PC-3 (cell line): Measurements from ENCODE around the gene TDRD7. TPM values are rescaled to one million over a fixed set of nuclear protein-coding genes. Genes with fewer than 3 reads are reported as not detected.

ENCODE experiments used
- ATAC-seq: fragments of 200-7000 bp; cut with Tn5 transposase; 2 replicates; pipeline ENCODE4 v1.9.1; 2020; ENCODE audit warnings: mild to moderate bottlenecking, moderate library complexity
- BruUV-seq: library from RNA; stranded (reverse); fragments of 400-500 nt; replicated peaks from 2 replicates; lab custom pipeline; 2021; lab: Mats Ljungman, UMichigan
- CTCF ChIA-PET: fragments of 300-600 bp; sonication (Branson Sonifier 250); formaldehyde crosslinking; loops from one replicate; lab custom pipeline; 2022; ENCODE audit warnings: antibody characterized with exemption; lab: Charles Lee
- POLR2A ChIA-PET: fragments of 300-600 bp; sonication (Branson Sonifier 250); formaldehyde crosslinking; loops from one replicate; lab custom pipeline; 2022; ENCODE audit warnings: antibody characterized with exemption; ENCODE audit not compliant: unreplicated experiment; lab: Charles Lee
- DNase-seq: peaks from one replicate; pipeline ENCODE4 v3.0.0-alpha.2; 2015
- H2AFZ ChIP-seq: fragments of 300-600 bp; sonication (generic); 2 replicates; pipeline ENCODE4 v1.6.0; 2016; ENCODE audit warnings: antibody characterized with exemption, low read length
- H3F3A ChIP-seq: fragments of 300-600 bp; sonication (generic); one replicate; pipeline ENCODE4 v1.6.0; 2017; ENCODE audit warnings: antibody characterized with exemption, low read length, control low read depth, mild to moderate bottlenecking; ENCODE audit not compliant: unreplicated experiment
- H3K27ac ChIP-seq: fragments of 300-600 bp; sonication (generic); 2 replicates; pipeline ENCODE4 v1.5.1; 2016; ENCODE audit warnings: mild to moderate bottlenecking, low read length
- H3K27me3 ChIP-seq: fragments of 300-600 bp; sonication (generic); 2 replicates; pipeline ENCODE4 v1.6.1; 2016; ENCODE audit warnings: low read length, mixed read lengths
- H3K36me3 ChIP-seq: fragments of 300-600 bp; sonication (generic); 2 replicates; pipeline ENCODE4 v1.6.1; 2016; ENCODE audit warnings: low read depth, mixed run types, low read length, mixed read lengths
- H3K4me1 ChIP-seq: fragments of 300-600 bp; sonication (generic); 2 replicates; pipeline ENCODE4 v1.5.1; 2016; ENCODE audit warnings: low read length; ENCODE audit not compliant: insufficient read depth
- H3K4me2 ChIP-seq: fragments of 300-600 bp; sonication (generic); 2 replicates; pipeline ENCODE4 v1.6.0; 2016; ENCODE audit warnings: low read length
- H3K4me3 ChIP-seq: fragments of 300-600 bp; sonication (generic); 2 replicates; pipeline ENCODE4 v1.5.1; 2016; ENCODE audit warnings: mild to moderate bottlenecking, low read length, mixed read lengths
- H3K79me2 ChIP-seq: fragments of 300-600 bp; sonication (generic); 2 replicates; pipeline ENCODE4 v1.6.1; 2017; ENCODE audit warnings: low read length, mixed read lengths
- H3K9ac ChIP-seq: fragments of 300-600 bp; sonication (generic); 2 replicates; pipeline ENCODE4 v1.6.0; 2016; ENCODE audit warnings: mild to moderate bottlenecking, low read length
- H3K9me2 ChIP-seq: fragments of 300-600 bp; sonication (generic); replicated peaks from 2 replicates; pipeline ENCODE4 v1.6.1; 2016; ENCODE audit warnings: mixed run types, low read length, mixed read lengths
- H3K9me3 ChIP-seq: fragments of 300-600 bp; sonication (generic); 2 replicates; pipeline ENCODE4 v1.6.1; 2016; ENCODE audit warnings: low read length, mixed read lengths
- H4K20me1 ChIP-seq: fragments of 300-600 bp; sonication (generic); 2 replicates; pipeline ENCODE4 v1.6.1; 2016; ENCODE audit warnings: low read length, mixed read lengths
- EZH2 ChIP-seq: fragments of 300-600 bp; sonication (generic); IDR thresholded peaks from one replicate; pipeline ENCODE4 v1.6.1; 2017; ENCODE audit warnings: antibody characterized with exemption, mild to moderate bottlenecking, low read length; ENCODE audit not compliant: unreplicated experiment
- EZH2phosphoT487 ChIP-seq: fragments of 300-600 bp; sonication (generic); IDR thresholded peaks from 2 replicates; pipeline ENCODE4 v1.6.1; 2018; ENCODE audit warnings: mild to moderate bottlenecking, antibody characterized with exemption, low read length, borderline replicate concordance
- intact Hi-C: fragments of 100-400 bp; cut with micrococcal nuclease; formaldehyde crosslinking; loops from 2 replicates; pipeline ENCODE4 v1.9.0; 2023
- total RNA-seq: library from RNA; depleted of rRNA; stranded (reverse); fragments of >200 nt; gene quantifications from 2 replicates; pipeline ENCODE4 v1.2.3, GENCODE V29; 2014
- TF ChIP-seq, protein P1 (sequence below): fragments of 300-600 bp; sonication (generic); conservative IDR thresholded peaks from 2 replicates; pipeline ENCODE4 v1.5.1; 2017; ENCODE audit warnings: antibody characterized with exemption, low read depth, mild to moderate bottlenecking, low read length

Gene TDRD7
- total RNA-seq, 1 experiment from 2014 or later: 4.2 TPM

DNA sequence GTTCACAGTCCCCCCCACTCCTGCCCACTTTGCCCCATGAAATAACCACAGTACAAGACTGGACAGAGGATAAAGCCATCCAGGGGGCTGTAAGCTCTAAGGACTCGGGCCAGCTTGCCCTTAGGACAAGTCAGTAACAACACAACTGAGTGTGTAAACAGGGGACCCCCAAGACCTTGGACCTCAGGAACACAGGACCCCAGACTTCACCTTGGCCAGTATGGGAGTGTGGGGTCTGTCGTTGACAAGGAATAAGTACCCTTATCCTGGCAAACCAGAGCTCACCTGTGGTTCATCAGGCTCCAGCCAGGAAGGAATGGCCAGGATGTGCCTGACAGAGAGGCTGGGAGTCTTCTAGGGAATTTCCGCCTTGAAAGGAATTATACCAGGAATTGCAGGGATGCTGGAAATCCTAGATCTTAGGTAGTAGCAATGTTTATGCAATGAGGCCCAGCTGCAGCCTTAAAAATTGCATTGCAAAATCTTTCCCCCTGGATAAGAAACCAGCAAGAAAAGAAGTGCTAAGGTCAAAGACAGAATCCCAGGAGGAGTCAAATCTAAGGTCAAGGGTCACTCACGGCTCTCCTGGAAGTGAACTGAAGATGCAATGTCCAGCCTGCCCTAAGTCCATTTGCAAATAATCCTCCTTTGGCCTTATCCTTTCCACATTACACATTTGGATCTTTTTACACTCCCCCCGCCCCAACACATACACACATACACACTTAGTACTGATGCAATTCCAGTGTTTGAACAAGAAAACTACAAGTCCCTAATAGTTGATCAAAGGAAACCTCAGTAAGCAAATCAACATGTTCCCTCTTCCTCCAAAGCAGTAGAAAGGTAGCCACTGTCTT lies 27.3 kb upstream of the TDRD7 start:
- H2AFZ ChIP-seq: no peak overlapping the region
- ChIA-PET POLR2A (no interaction called here), CTCF (no interaction called here)
- H3K36me3 ChIP-seq: no peaks in the 10 kb centered on the region
- intact Hi-C loops: no loop called here
- ATAC-seq: no peak
- H3K4me3 ChIP-seq: no peak overlapping the region
- no TSS peak for BruUV-seq
- H3K9me3 ChIP-seq: no peaks in the 10 kb centered on the region
- H3F3A ChIP-seq: no peaks in the 10 kb centered on the region
- H4K20me1 ChIP-seq: no peaks in the 10 kb centered on the region
- H3K27ac ChIP-seq: no peak overlapping the region
- H3K4me2 ChIP-seq: no peak overlapping the region
- TF ChIP-seq EZH2phosphoT487 (no peak), EZH2 (no peak)
- TF ChIP-seq, protein P1, sequence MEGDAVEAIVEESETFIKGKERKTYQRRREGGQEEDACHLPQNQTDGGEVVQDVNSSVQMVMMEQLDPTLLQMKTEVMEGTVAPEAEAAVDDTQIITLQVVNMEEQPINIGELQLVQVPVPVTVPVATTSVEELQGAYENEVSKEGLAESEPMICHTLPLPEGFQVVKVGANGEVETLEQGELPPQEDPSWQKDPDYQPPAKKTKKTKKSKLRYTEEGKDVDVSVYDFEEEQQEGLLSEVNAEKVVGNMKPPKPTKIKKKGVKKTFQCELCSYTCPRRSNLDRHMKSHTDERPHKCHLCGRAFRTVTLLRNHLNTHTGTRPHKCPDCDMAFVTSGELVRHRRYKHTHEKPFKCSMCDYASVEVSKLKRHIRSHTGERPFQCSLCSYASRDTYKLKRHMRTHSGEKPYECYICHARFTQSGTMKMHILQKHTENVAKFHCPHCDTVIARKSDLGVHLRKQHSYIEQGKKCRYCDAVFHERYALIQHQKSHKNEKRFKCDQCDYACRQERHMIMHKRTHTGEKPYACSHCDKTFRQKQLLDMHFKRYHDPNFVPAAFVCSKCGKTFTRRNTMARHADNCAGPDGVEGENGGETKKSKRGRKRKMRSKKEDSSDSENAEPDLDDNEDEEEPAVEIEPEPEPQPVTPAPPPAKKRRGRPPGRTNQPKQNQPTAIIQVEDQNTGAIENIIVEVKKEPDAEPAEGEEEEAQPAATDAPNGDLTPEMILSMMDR: no peak
- H3K79me2 ChIP-seq: no peaks in the 10 kb centered on the region
- H3K4me1 ChIP-seq: peaks cover 15% of the 10 kb centered on the region; the same call in 1 of the 2 replicates
- DNase-seq: no peak
- H3K27me3 ChIP-seq: no peaks in the 10 kb centered on the region
- H3K9me2 ChIP-seq: no peaks in the 10 kb centered on the region
- H3K9ac ChIP-seq: no peak overlapping the region

DNA sequence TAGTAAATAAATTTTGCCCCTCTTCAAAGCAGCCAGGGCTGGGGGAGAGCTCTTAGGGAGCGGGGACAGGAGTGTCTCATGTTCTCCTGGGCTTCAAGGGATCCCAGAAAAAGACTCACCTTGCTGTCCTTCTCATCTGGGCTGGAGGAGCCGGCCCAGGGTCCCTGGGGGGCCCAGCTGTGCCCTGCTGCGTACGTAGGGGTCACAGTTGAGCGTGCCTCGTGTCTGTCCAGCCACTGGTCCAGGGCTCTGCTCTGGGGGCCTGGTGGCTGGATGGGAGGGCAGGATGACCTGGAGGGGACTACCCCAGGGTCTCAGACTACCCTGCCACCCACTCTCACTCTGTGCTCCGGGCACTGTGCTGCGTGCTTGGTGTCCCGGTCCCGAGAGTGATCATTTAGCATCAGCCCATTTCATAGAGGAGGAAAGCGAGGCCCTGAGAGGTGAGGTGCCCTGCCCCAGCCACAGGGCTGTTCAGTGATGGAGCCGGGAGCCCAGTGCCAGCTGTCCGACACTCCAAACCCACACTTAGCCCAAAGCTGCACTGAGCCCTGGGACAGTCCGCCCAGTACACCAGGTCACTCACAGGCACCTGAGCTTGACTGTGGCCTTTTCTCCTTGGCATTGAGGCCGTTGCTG lies 26.2 kb upstream of the TDRD7 start:
- TF ChIP-seq EZH2 (no peak), EZH2phosphoT487 (no peak)
- TF ChIP-seq, protein P1: no peak
- Histone ChIP-seq H3K9me2 (no peaks in the 10 kb centered on the region), H3K4me2 (no peak overlapping the region), H3K27ac (no peak overlapping the region), H3F3A (no peaks in the 10 kb centered on the region), H4K20me1 (no peaks in the 10 kb centered on the region), H3K36me3 (no peaks in the 10 kb centered on the region), H2AFZ (no peak overlapping the region), H3K27me3 (no peaks in the 10 kb centered on the region), H3K79me2 (no peaks in the 10 kb centered on the region), H3K9me3 (no peaks in the 10 kb centered on the region), H3K4me1 (peaks cover 15% of the 10 kb centered on the region; the same call in 1 of the 2 replicates), H3K4me3 (no peak overlapping the region), H3K9ac (no peak overlapping the region)
- BruUV-seq: no TSS peak
- intact Hi-C loops: no loop called here
- POLR2A ChIA-PET: no interaction called here
- DNase-seq: no peak
- no peak for ATAC-seq
- CTCF ChIA-PET: interaction anchor here (0.5 to 1.3 kb wide), 3 partner anchors 13 to 529 kb away, joined by 3 to 4 read pairs (median 3); no protein-coding TSS in a partner anchor
